SU-DHL-6 (cell line): ENCODE measurements around the gene SYT2.

Experiments used
- CTCF ChIP-seq: fragments of 200-600 bp; sonication (generic); IDR thresholded peaks from one replicate; pipeline ENCODE4 v1.5.1; 2017; ENCODE audit warnings: antibody characterized with exemption, mild to moderate bottlenecking, low read length, moderate library complexity; ENCODE audit not compliant: insufficient read depth, poor library complexity, severe bottlenecking
- EZH2phosphoT487 ChIP-seq: fragments of 200-600 bp; sonication (generic), shearing (Covaris generic); conservative IDR thresholded peaks from 2 replicates; pipeline ENCODE4 v1.6.1; 2018; ENCODE audit warnings: mild to moderate bottlenecking, antibody characterized with exemption, low read length, moderate library complexity, mixed read lengths

GRCh38 chr1:202568826-202569225, 141.4 kb downstream of the SYT2 start:
- no peak for TF ChIP-seq CTCF
- no peak for TF ChIP-seq EZH2phosphoT487
